ENCODE data around the gene CBLL1.

Gene CBLL1

DNA sequence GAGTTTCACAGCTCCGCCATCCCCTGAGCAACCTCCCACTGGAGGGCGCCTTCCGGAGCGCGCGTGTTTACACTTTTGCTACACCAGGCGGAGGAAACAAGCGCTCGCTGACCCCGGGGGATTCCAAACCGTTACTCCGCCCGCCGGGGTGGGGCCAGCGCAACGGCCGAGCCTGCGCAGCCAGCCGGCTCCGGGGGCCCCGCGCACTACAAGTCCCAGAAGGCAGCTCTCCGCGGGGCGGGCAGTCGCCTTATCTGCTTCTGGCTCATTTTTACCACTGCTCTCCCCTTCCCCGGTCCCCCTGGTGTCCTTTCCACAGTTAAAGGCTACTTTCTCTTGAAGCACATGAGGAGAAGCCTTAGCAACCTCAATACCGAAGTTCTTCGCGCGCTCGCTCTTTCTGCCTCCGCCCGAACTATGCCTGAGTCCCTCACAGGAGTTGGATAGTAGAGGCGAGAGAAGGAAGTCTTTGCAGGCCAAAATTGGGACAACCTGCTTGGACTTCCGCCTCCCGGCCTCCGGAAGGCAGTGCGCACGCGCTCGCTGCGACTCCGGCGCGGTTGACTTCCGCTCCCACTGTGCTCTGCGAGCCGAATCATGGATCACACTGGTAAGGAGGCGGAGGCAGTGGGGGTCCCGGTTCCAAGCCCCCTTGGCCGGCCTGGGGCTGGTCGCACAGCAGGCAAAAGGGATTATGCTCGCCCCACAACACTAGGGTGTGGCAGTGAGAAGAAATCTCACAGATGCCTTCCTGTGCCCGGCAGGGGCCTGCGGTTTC lies at the start of gene CBLL1:
CBLL1 (plus strand) TSS at position 576 of the 778 bp plus-strand sequence; CDS start at position 598, 22 bp downstream.
- peak; percentile 99 for DNase-seq
- in situ Hi-C loops (cut with HindIII; ENCODE audit: low pct_ligation_motif_present, low pct_unique_long_range_greater_than_20kb, low sequenced_read_pairs): no loop called here

GRCh38 chr7:107694386-107694785 lies 49.6 kb upstream of the CBLL1 start:
- DNase-seq: no peak
- in situ Hi-C loops (cut with HindIII; ENCODE audit: low pct_ligation_motif_present, low pct_unique_long_range_greater_than_20kb, low sequenced_read_pairs): no loop called here

- in situ Hi-C loops (cut with HindIII; ENCODE audit: low pct_ligation_motif_present, low pct_unique_long_range_greater_than_20kb, low sequenced_read_pairs): no loop called here
- no peak for DNase-seq
These were observed 47.5 kb upstream of the CBLL1 start for GRCh38 chr7:107696330-107696946.

DNA sequence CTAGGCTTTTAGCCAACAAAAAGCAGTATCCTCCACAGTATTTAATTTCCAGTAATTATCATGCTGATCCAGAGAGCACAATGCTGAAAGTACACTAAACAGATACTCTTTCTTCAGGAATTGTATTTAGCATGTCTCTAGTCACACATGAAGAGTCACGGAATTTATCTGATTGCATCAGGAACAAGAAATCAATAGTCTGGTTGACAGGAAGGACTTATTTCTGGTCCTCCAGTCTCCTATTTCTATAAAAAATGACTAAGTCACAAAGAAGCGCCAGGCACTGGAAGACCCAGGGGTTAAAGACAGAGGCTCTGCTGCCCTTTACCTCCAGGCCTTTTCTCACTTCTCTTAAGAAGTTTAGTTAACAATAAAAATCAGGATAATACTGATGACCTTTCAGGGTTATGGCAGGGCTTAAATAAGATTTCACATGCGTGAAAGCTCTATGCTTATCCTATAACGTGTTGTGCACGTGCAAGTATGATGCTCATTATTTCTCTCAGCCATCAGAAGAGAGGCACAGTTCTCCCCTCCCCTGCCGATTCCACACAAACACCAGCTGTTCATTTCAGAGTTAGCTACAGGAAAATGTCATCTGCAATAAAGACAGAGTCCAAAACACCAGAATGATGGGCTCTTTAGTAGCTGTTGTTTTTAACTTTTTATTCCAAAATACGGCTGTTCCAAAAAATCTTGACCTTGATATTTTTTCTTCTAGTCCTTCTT lies 46.5 kb upstream of the CBLL1 start:
- in situ Hi-C loops (cut with HindIII; ENCODE audit: low pct_ligation_motif_present, low pct_unique_long_range_greater_than_20kb, low sequenced_read_pairs): no loop called here
- DNase-seq: no peak

GRCh38 chr7:107700570-107700969 lies 43.4 kb upstream of the CBLL1 start:
- DNase-seq: no peak
- in situ Hi-C loops (cut with HindIII; ENCODE audit: low pct_ligation_motif_present, low pct_unique_long_range_greater_than_20kb, low sequenced_read_pairs): no loop called here

DNA sequence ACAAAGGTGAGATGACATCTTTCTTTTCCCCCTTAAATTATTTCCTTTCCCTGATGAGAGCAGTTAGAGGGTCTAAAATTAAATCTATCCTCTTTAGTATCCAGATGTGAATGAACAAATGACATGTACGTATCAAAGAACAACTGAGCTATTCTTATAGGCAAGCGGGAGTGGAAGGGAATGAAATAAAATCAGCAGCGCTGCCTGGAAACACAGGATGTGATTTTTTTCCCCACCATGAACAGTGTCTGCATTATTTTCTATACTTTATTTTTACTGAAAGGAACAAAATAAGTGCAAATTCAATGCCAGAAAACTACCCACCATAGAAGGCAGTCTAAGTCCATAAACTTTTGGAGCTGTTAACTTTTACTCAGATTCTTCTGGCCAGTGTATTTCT lies 42.8 kb upstream of the CBLL1 start:
- no peak for DNase-seq
- in situ Hi-C loops (cut with HindIII; ENCODE audit: low pct_ligation_motif_present, low pct_unique_long_range_greater_than_20kb, low sequenced_read_pairs): no loop called here

GRCh38 chr7:107703219-107703618 lies 40.7 kb upstream of the CBLL1 start:
- in situ Hi-C loops (cut with HindIII; ENCODE audit: low pct_ligation_motif_present, low pct_unique_long_range_greater_than_20kb, low sequenced_read_pairs): no loop called here
- no peak for DNase-seq

DNA sequence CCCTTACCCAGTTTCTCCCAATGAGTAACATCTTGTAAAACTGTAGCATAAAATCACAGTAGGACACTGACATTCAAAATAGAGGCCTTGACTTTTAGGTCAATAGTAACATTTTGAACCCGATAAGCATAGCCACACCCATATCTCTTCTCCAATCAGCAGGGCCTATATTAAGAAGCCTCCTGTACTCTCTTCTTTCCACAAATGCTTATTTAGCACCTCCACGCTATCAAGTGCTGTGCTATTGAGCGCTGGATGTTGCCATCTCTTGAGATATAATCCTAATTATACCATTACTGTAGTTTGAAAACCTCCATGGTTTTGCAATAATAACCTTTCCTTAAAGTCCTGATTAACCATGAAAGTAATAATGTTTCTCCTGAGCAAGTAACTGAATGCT lies 40.1 kb upstream of the CBLL1 start:
- no peak for DNase-seq

DNA sequence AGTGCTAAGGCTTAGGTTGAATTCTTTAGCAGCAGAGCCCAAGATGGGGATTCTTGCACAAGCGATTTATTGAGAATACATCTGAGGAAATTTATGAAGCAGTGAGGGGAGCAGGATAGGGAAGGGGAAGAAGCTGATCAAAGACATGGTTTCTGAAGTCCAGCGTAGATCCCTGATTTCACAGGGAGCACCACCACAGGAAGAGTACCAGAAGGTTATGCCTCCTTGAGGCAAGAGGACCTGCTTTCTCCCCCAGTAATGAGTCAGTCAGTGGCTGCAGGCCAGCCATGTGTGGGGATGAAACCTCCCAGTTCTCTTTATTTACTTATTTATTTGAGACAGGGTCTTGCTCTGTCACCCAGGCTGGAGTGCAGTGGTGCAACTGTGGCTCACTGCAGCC lies 35.0 kb upstream of the CBLL1 start:
- in situ Hi-C loops (cut with HindIII; ENCODE audit: low pct_ligation_motif_present, low pct_unique_long_range_greater_than_20kb, low sequenced_read_pairs): no loop called here
- no peak for DNase-seq

More for the DNA sequence above, 40.1 kb upstream of the CBLL1 start:
- in situ Hi-C loops (cut with HindIII; ENCODE audit: low pct_ligation_motif_present, low pct_unique_long_range_greater_than_20kb, low sequenced_read_pairs): no loop called here

DNA sequence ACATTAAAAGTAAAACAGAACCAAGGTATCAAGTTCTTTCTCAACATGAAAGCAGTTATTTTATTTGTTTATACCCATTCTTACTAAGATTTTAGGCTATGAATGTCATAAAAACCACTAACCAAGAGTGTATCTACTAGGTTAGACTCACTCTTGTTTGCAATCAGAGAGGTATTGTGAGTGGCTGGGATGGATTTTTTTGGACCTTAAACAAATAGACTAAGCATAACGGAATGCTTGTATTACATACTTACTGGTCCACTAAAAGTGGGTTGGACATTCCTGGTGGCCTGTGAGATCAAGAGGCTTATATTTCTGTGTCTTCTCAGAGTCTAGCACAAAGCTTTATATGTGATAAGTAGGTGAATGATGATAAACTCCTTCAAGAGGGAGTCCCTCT lies 32.6 kb upstream of the CBLL1 start:
- DNase-seq: no peak
- in situ Hi-C loops (cut with HindIII; ENCODE audit: low pct_ligation_motif_present, low pct_unique_long_range_greater_than_20kb, low sequenced_read_pairs): no loop called here

- in situ Hi-C loops (cut with HindIII; ENCODE audit: low pct_ligation_motif_present, low pct_unique_long_range_greater_than_20kb, low sequenced_read_pairs): no loop called here
- DNase-seq: no peak
These were observed 31.9 kb upstream of the CBLL1 start for GRCh38 chr7:107712025-107712424.

DNA sequence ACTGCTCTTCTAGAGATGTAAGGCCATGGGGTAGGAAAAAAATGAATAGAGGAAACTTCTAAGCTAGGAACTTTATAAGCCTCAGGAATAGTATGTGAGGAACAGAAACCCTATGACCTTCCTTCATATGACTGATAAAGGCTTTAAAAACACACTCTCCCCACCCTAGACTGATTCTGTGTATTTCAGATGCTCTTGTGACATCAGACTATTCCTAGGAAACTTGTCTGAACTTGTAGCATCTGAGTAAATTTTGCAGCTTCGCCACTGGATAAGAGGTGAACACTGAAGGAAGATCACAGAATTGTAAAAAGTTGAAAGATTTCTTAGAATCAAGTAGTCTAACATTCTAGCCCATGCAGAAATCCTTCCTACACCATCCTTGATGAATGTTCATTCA lies 31.0 kb upstream of the CBLL1 start:
- in situ Hi-C loops (cut with HindIII; ENCODE audit: low pct_ligation_motif_present, low pct_unique_long_range_greater_than_20kb, low sequenced_read_pairs): no loop called here
- no peak for DNase-seq

GRCh38 chr7:107715531-107715930 lies 28.4 kb upstream of the CBLL1 start:
- in situ Hi-C loops (cut with HindIII; ENCODE audit: low pct_ligation_motif_present, low pct_unique_long_range_greater_than_20kb, low sequenced_read_pairs): no loop called here
- peak; percentile 18 for DNase-seq

- DNase-seq: no peak
- in situ Hi-C loops (cut with HindIII; ENCODE audit: low pct_ligation_motif_present, low pct_unique_long_range_greater_than_20kb, low sequenced_read_pairs): no loop called here
These were observed 25.3 kb upstream of the CBLL1 start for GRCh38 chr7:107718456-107719193.

- DNase-seq: no peak
- in situ Hi-C loops (cut with HindIII; ENCODE audit: low pct_ligation_motif_present, low pct_unique_long_range_greater_than_20kb, low sequenced_read_pairs): no loop called here
These were observed 22.7 kb upstream of the CBLL1 start for GRCh38 chr7:107721286-107721685.

DNA sequence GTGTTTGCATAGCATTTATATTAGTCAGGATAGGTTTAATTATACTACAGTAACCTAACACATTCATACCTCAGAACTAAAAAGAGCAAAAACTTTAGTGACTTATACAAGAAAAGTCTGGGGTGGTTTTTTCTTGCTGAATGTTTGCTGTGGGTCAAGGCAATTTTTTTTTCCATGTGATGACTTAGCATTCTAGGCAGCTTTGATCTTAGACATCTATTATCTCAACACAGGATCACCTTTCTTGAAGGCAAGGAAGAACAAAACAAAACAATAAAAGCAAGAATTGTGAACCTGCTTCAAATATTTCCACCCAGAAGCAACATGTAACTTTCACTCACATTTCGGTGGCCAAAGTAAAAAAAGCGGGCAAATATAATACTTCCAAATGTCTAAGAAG lies 20.7 kb upstream of the CBLL1 start:
- DNase-seq: no peak
- in situ Hi-C loops (cut with HindIII; ENCODE audit: low pct_ligation_motif_present, low pct_unique_long_range_greater_than_20kb, low sequenced_read_pairs): no loop called here

- peak; percentile 70 for DNase-seq
These were observed 18.7 kb upstream of the CBLL1 start for GRCh38 chr7:107725138-107725740.

GRCh38 chr7:107726356-107727130 lies 17.4 kb upstream of the CBLL1 start:
- in situ Hi-C loops (cut with HindIII; ENCODE audit: low pct_ligation_motif_present, low pct_unique_long_range_greater_than_20kb, low sequenced_read_pairs): no loop called here

More at GRCh38 chr7:107725138-107725740, 18.7 kb upstream of the CBLL1 start:
- in situ Hi-C loops (cut with HindIII; ENCODE audit: low pct_ligation_motif_present, low pct_unique_long_range_greater_than_20kb, low sequenced_read_pairs): no loop called here

More at GRCh38 chr7:107726356-107727130, 17.4 kb upstream of the CBLL1 start:
- no peak for DNase-seq
